Subcutaneous adipose tissue (tissue), 4 donors: ENCODE results near the gene STRADA. TPM values are rescaled to one million over a fixed set of nuclear protein-coding genes. Genes with fewer than 3 reads are reported as not detected.

Experiments used
- total RNA-seq, 4 donors: library from RNA; depleted of rRNA; stranded (reverse); fragments of >200 nt; gene quantifications; one replicate each; pipeline ENCODE4 v1.1.0, GENCODE V29; 2016
- TF ChIP-seq, protein P1 (sequence below): fragments of 450-650 bp; IDR thresholded peaks from one replicate; pipeline ENCODE4 v1.5.1; 2016; ENCODE audit warnings: low read depth, mild to moderate bottlenecking, control low read depth, antibody characterized with exemption, moderate library complexity

The STRADA gene
- total RNA-seq, 4 donors from 2014 or later = 22.9 to 36.0 (median 31.8) TPM

DNA sequence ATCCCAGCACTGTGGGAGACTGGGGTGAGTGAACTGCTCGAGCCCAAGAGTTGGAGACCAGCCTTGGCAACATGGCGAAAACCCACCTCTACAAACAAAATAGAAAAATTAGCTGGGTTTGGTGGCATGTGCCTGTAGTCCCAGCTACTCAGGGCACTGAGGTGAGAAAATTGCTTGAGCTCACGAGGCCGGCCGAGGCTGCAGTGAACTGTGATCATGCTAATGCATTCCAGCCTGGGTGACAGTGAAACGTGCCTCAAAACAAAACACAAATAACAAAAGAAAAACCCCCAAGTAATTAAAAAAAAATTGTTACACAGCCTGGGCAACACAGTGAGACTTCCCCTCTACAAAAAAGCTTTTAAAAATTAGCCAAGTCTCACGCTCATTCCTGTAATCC lies 26.8 kb upstream of the STRADA start:
- TF ChIP-seq, protein P1, sequence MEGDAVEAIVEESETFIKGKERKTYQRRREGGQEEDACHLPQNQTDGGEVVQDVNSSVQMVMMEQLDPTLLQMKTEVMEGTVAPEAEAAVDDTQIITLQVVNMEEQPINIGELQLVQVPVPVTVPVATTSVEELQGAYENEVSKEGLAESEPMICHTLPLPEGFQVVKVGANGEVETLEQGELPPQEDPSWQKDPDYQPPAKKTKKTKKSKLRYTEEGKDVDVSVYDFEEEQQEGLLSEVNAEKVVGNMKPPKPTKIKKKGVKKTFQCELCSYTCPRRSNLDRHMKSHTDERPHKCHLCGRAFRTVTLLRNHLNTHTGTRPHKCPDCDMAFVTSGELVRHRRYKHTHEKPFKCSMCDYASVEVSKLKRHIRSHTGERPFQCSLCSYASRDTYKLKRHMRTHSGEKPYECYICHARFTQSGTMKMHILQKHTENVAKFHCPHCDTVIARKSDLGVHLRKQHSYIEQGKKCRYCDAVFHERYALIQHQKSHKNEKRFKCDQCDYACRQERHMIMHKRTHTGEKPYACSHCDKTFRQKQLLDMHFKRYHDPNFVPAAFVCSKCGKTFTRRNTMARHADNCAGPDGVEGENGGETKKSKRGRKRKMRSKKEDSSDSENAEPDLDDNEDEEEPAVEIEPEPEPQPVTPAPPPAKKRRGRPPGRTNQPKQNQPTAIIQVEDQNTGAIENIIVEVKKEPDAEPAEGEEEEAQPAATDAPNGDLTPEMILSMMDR = no peak

DNA sequence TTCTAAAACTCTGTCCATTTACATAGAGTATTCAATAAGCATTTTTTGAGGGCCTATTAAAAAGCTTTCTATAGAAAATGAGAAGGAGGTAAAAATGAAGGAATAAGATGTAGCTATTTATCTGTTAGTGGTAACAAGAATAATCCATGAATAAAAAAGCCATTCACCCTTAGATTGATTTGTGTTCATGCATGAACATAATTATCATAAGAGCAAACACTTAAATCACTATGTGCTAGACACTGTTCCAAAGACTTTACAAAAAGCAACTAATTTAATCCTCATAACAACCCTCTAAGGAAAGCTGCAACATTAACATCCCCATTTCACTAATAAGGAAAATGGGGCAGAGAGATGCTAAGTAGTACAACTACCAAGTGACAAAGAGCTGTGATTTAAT lies 25.2 kb upstream of the STRADA start:
- TF ChIP-seq, protein P1 = no peak

DNA sequence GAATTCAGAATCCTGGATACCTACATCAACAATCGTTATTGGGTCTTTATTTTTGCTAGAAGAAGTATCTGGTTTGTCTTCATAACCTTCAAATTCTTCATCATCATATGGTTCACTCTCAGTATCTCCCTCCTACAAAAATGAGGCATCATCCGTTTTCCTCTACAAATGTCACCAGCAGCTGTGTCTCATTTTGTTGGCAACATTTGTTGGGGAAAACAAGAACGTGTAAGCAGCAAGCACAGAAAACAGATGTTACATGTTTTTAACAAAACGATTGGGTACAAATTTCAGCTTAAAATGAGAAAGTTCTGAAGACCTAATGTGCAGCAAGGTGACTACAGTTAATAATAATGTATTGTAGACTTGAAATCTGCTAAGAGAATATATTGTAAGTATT lies 23.1 kb upstream of the STRADA start:
- TF ChIP-seq, protein P1 = no peak

DNA sequence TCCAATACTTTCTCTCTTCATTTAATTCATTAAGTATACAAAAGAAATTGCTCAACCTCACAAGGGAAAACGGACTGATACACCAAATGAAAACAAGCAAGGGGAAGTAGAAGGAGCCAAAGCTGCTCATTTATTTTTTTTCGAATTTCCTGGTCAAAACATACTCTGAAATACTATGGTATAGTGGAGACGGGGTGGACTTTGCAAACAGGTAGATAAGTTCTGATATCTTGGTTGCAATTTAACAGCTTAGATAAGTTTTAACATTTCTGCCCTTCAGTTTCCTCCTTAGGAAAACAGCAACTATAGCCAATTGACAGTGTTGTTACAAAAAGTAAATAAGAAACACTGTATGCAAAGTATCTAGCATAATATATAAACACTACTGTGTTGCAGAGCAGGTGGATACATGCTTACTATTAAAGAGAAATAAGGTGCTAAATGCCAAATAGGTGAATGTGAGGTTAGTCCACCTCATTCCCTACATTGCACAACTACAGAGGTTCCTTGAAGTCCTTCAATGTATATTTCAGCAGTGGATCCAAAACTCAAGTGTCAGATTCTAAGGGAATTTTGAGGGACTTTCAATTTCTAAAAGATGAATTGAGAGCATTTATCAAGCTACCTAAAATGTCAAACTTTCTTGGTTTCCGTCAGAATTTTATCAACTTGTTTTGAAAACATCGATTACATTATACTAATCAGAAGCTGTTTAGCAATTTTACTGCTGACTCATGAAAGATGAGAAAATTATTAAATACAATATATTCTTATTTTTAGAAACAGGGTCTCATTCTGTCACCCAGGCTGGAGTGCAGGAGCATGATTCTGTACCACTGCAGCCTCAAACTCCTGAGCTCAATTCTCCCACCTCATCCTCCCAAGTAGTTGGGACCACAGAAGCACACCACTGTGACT lies 20.8 kb upstream of the STRADA start:
- TF ChIP-seq, protein P1 = no peak

DNA sequence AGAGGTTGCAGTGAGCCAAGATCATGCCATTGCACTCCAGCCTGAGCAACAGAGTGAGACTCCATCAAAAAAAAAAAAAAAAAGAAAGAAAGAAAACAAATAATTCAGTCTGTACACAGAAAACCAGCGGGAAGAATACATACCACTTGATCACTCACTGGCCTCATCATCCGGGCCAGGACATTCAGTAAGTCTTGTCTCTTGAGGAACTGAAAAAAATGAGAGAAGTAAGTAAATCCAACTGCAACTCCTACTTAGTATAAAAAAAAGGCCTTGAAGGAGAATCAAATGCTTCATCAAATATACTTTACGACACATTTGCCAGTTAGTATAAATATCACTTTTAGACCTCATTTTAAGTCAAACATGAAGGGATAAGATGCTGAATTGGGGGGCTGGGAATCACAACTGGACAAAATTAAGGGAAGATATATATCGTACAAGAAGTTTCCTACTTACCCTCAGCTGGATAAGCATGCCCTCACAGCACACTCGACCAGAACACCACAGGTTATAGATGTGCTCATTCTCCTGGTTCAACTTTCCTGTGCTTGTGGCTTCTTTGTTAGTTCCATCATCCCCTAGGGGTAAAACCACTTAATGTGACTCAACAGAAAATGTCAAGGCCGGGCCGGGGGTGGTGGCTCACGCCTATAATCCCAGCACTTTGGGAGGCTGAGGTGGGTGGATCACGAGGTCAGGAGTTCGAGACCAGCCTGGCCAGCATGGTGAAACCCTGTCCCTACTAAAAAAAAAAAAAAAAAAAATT lies 19.4 kb upstream of the STRADA start:
- TF ChIP-seq, protein P1 = no peak

DNA sequence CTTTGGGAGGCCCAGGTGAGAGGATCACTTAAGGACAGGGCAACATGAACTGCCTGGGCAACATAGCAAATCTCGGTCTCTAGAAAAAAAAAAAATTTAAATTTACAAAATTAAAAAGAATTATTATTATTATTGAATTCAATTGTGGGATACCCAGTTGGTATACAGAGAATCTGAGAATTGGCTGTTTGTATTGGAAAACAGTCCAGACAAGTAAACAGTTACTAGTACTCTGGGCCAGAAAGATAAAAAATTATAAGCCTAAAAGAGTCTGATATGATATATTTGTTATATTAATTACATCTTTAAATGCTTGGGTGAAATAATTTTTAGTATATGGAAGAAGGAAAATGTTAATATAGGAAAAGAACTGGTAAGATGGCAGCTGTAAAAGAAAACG lies 16.8 kb upstream of the STRADA start:
- TF ChIP-seq, protein P1 = no peak

DNA sequence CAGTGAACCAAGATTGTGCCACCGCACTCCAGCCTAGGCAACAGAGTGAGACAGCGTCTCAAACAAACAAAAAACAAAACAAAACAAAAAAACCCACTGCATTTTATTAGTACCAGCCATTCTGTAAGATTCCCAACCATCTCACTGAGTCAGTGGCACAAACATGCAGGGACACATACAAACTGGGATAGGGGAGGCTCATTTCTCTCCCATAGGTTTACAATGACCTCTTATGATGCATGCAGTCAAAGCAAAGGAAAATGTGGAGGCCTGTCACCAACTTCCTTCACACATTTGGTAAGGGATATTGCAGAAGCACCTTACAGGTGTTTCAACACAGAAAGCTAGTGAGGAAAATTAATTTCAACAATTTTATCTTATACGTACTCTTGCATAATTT lies 12.4 kb upstream of the STRADA start:
- TF ChIP-seq, protein P1 = no peak
